Measurements from ENCODE around the gene MAP3K9.

Gene MAP3K9

DNA sequence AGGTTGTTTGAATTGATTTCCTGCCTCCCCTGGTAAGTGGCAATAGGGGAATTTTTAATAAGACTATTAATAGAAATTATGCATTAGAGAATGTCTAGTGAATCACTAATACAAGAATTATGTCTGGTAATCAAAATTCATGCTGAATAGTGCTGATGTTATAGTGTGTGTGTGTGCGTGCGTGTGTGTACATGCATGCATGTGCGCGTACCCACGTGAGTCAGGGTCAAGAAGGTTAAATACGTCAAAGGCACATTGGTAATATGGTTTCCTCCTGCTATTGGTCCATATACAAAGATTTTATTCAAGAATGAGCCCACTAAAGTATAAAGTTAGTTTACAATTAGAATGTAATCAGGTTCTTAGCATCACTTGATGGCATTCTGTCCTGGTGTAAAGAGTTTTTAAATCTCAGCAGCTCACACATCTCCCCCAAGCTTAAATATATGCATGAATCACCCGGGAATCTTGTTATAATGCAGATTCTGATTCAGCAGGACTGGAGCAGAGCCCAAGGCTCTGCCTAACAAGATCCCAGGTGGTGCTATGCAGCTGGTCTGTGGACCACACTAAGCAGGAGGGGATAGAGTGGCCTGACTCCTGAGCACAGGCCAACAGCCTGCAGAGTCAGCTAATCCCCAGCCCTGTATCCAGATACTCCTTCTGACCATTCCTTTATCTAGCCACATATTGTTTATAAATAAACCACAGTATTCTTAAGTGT lies 123.7 kb downstream of the MAP3K9 start:
- DNase-seq, result no peak

DNA sequence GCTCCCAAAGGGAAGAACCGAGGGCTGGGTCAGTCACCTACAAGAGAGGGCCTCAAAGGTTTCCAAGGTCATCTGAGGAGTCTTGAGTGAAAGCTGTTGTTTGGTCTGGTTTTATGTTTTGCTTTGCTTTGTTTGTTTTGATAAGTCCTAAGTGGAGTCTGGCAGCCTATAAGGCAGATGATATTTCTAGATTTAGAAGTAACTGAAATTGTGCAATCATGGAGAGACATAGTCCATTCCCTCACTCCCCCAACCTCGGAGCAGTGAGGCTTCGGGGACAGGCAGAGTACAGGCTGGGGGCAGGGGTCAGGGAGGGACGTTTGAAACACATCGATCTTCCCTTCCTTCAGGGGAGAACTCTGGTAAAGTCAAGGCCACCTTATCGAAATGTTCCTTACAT lies 125.3 kb downstream of the MAP3K9 start:
- no peak for DNase-seq

DNA sequence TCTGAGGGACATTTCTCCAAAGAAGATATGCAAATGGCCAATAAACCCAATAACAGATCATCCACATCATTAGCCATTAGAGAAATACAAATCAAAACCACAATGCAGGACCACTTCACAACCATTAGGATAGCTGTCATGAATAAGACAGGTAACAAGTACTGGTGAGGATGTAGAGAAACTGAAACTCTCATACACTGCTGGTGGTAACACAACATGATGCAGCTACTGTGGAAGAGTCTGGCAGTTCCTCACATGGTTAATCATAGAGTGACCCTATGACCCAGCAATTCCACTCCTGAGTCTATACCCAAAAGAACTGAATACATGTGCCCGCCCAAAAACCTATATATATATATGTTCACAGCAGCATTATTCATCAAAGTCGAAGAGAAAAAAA lies 128.6 kb downstream of the MAP3K9 start:
- no peak for DNase-seq

DNA sequence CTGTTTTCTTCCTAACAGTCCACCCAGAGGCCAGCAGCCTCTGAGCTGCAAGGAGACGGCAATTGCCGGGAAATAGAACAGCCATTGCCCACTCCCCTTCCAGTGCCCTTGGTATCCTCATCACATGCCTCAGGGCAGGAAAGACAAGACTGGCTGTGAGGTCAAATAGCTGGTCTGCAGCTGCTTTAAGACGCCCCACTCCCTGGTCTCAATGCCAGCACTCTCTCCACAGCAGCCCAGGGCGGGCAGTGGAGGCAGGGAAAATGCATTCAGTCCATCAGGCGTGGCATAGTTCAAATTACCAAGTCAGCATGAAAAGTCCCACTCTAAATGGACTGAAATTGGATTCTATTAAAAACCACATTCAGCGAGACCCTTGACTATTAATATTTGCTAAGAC lies 132.0 kb downstream of the MAP3K9 start:
- DNase-seq, result no peak
